Motor neuron (in vitro differentiated cells): ENCODE data around the gene PWWP2A. TPM values are rescaled to one million over a fixed set of nuclear protein-coding genes. Genes with fewer than 3 reads are reported as not detected.

Experiments
- ATAC-seq, 8 experiments: fragments of 200-7000 bp; cut with Tn5 transposase; replicated peaks in 6 of 8; 2 replicates each; pipeline ENCODE4 v1.8.0; 2021; ENCODE audit warnings: mild to moderate bottlenecking in 8 of 8, moderate library complexity in 8 of 8
- H3K27ac ChIP-seq, 2 donors: fragments of 250-450 bp; sonication (Bioruptor Pico); 2 replicates each; pipeline ENCODE4 v1.9.0; 2021; ENCODE audit warnings: antibody characterized with exemption in 2 of 2, mild to moderate bottlenecking in 2 of 2, moderate library complexity in 1 of 2
- H3K4me1 ChIP-seq, 2 donors: fragments of 250-450 bp; sonication (Bioruptor Pico); replicated peaks in 1 of 2; 2 replicates each; pipeline ENCODE4 v1.6.1; 2021; ENCODE audit warnings: antibody characterized with exemption in 2 of 2, mild to moderate bottlenecking in 2 of 2, moderate library complexity in 1 of 2
- H3K4me3 ChIP-seq, 5 donors: fragments of 250-450 bp; sonication (Bioruptor Pico); 2 replicates each; pipeline ENCODE4 v1.9.0; 2021; ENCODE audit warnings: antibody characterized with exemption in 5 of 5, mild to moderate bottlenecking in 5 of 5, moderate library complexity in 4 of 5
- WGBS, 10 experiments: fragments of 450-650 bp; shearing (Covaris generic); methylation state at CpG; one replicate each; pipeline ENCODE4 v1.0.0; 2022; 5-methylcytosine and 5-hydroxymethylcytosine counted together
- in situ Hi-C, 9 experiments: fragments of 400-800 bp; cut with MboI; loops; one replicate each; pipeline ENCODE4 v1.15.0; 2021; ENCODE audit warnings: low sequenced_read_pairs in 9 of 9, low pct_unique_long_range_greater_than_20kb in 2 of 9; ENCODE audit not compliant: unreplicated experiment in 9 of 9
- total RNA-seq, 8 experiments: library from RNA; unstranded; fragments of 300-600 nt; gene quantifications; 2 replicates each; pipeline versions ENCODE4 v1.2.3 to v1.2.4, GENCODE V29; 2022

The PWWP2A gene
- total RNA-seq, 8 experiments from 2014 or later, result 10.6 to 27.8 (median 22.7) TPM

- in situ Hi-C loops, result no loop called here
- Histone ChIP-seq H3K4me3 (peak overlapping the region; percentile 69 to 96 (median 77)), H3K4me1 (peaks cover 4 to 7% of the 10 kb centered on the region in 2 donors), H3K27ac (peak overlapping the region; percentile 92 to 95)
- peak in 5 of 8 experiments; percentile 0 to 30 (median 0) for ATAC-seq
- 0 to 2% methylated on average over 4 to 12 of the region's 79 CpGs; no CpG with 5 or more reads in 8 of the 10 experiments for WGBS, 10 experiments
Measured at GRCh38 chr5:160118349-160119141, 705 bp downstream of the PWWP2A start.

- WGBS, 10 experiments, result 80 to 100% (median 98%) methylated on average over 1 to 5 of the region's 7 CpGs; no CpG with 5 or more reads in 3 of the 10 experiments
- in situ Hi-C loops, result no loop called here
- H3K27ac ChIP-seq, result no peak overlapping the region
- H3K4me3 ChIP-seq, result no peak overlapping the region
- peaks cover 4 to 7% of the 10 kb centered on the region in 2 donors for H3K4me1 ChIP-seq
- ATAC-seq, result no peak
Measured at GRCh38 chr5:160116991-160117390, 2.3 kb downstream of the PWWP2A start.

GRCh38 chr5:160108124-160108523 lies 11.1 kb downstream of the PWWP2A start:
- no peak for ATAC-seq
- Histone ChIP-seq H3K27ac (no peak overlapping the region), H3K4me3 (no peak overlapping the region), H3K4me1 (peaks cover 0 to 6% of the 10 kb centered on the region in 2 donors)
- WGBS, 10 experiments, result 86 to 100% (median 98%) methylated on average over 1 to 2 of the region's 2 CpGs; no CpG with 5 or more reads in 2 of the 10 experiments
- in situ Hi-C loops, result no loop called here

- in situ Hi-C loops, result no loop called here
- no peak overlapping the region for H3K27ac ChIP-seq
- 56 to 100% (median 91%) methylated on average over 1 to 4 of the region's 4 CpGs for WGBS, 10 experiments
- peaks cover 0 to 6% of the 10 kb centered on the region in 2 donors for H3K4me1 ChIP-seq
- no peak for ATAC-seq
- H3K4me3 ChIP-seq, result no peak overlapping the region
Measured at GRCh38 chr5:160105686-160106360, 13.4 kb downstream of the PWWP2A start.

GRCh38 chr5:160097991-160098390 lies 21.3 kb downstream of the PWWP2A start:
- no peak for ATAC-seq
- no peak overlapping the region for H3K4me3 ChIP-seq
- no peak overlapping the region for H3K27ac ChIP-seq
- no peaks in the 10 kb centered on the region for H3K4me1 ChIP-seq
- WGBS, 10 experiments, result 86 to 100% (median 95%) methylated on average over 2 to 4 of the region's 4 CpGs; no CpG with 5 or more reads in 1 of the 10 experiments
- in situ Hi-C loops, result no loop called here

GRCh38 chr5:160096178-160096577 lies 23.1 kb downstream of the PWWP2A start:
- Histone ChIP-seq H3K4me3 (no peak overlapping the region), H3K4me1 (peaks cover 0 to 3% of the 10 kb centered on the region in 2 donors), H3K27ac (no peak overlapping the region)
- 90 to 100% (median 98%) methylated on average over 1 to 2 of the region's 2 CpGs; no CpG with 5 or more reads in 2 of the 10 experiments for WGBS, 10 experiments
- no peak for ATAC-seq
- in situ Hi-C loops, result no loop called here

- Histone ChIP-seq H3K4me1 (peaks cover 0 to 3% of the 10 kb centered on the region in 2 donors), H3K4me3 (no peak overlapping the region), H3K27ac (no peak overlapping the region)
- no peak for ATAC-seq
- WGBS, 10 experiments, result 87 to 100% (median 95%) methylated on average over 1 to 8 of the region's 11 CpGs
- in situ Hi-C loops, result no loop called here
Measured at GRCh38 chr5:160092960-160093707, 26.1 kb downstream of the PWWP2A start.

GRCh38 chr5:160092514-160092913 lies 26.7 kb downstream of the PWWP2A start:
- H3K4me1 ChIP-seq, result peaks cover 0 to 3% of the 10 kb centered on the region in 2 donors
- H3K27ac ChIP-seq, result no peak overlapping the region
- no peak overlapping the region for H3K4me3 ChIP-seq
- ATAC-seq, result no peak
- WGBS, 10 experiments, result 40 to 100% (median 72%) methylated on average over 1 to 7 of the region's 7 CpGs; no CpG with 5 or more reads in 1 of the 10 experiments
- in situ Hi-C loops, result no loop called here

GRCh38 chr5:160090059-160090458 lies 29.2 kb downstream of the PWWP2A start:
- ATAC-seq, result no peak
- H3K4me3 ChIP-seq, result no peak overlapping the region
- in situ Hi-C loops, result no loop called here
- H3K4me1 ChIP-seq, result peaks cover 0 to 3% of the 10 kb centered on the region in 2 donors
- 83 to 100% (median 89%) methylated on average over 1 of the region's 1 CpG for WGBS, 10 experiments
- H3K27ac ChIP-seq, result no peak overlapping the region

- Histone ChIP-seq H3K4me3 (no peak overlapping the region), H3K27ac (no peak overlapping the region), H3K4me1 (peaks cover 0 to 3% of the 10 kb centered on the region in 2 donors)
- 92 to 100% (median 97%) methylated on average over 1 to 2 of the region's 2 CpGs; no CpG with 5 or more reads in 2 of the 10 experiments for WGBS, 10 experiments
- ATAC-seq, result no peak
- in situ Hi-C loops, result no loop called here
Measured at GRCh38 chr5:160089531-160089930, 29.7 kb downstream of the PWWP2A start.

- Histone ChIP-seq H3K27ac (no peak overlapping the region), H3K4me3 (no peak overlapping the region), H3K4me1 (peaks cover 0 to 3% of the 10 kb centered on the region in 2 donors)
- in situ Hi-C loops, result no loop called here
- no peak for ATAC-seq
- WGBS, 10 experiments, result 17 to 100% (median 100%) methylated on average over 1 of the region's 1 CpG; no CpG with 5 or more reads in 6 of the 10 experiments
Measured at GRCh38 chr5:160088805-160089204, 30.4 kb downstream of the PWWP2A start.

- 88 to 100% (median 100%) methylated on average over 1 of the region's 1 CpG; no CpG with 5 or more reads in 3 of the 10 experiments for WGBS, 10 experiments
- ATAC-seq, result no peak
- in situ Hi-C loops, result no loop called here
- no peak overlapping the region for H3K4me3 ChIP-seq
- no peaks in the 10 kb centered on the region for H3K4me1 ChIP-seq
- no peak overlapping the region for H3K27ac ChIP-seq
Measured at GRCh38 chr5:160087199-160087598, 32.1 kb downstream of the PWWP2A start.

GRCh38 chr5:160084144-160084543 lies 35.1 kb downstream of the PWWP2A start:
- ATAC-seq, result no peak
- Histone ChIP-seq H3K4me1 (peaks cover 0 to 4% of the 10 kb centered on the region in 2 donors), H3K4me3 (no peak overlapping the region), H3K27ac (no peak overlapping the region)
- in situ Hi-C loops, result no loop called here
- 100% methylated on average over 1 of the region's 1 CpG; no CpG with 5 or more reads in 4 of the 10 experiments for WGBS, 10 experiments
